Fibroblast of pulmonary artery (primary cell): Measurements from ENCODE around the gene GNAO1.

Source experiments
- DNase-seq: peaks from one replicate; pipeline ENCODE4 v3.0.0-alpha.2; 2010; ENCODE audit warnings: low read depth
- H3K4me3 ChIP-seq: replicated peaks from 2 replicates; pipeline ENCODE4 v1.5.1; 2011; ENCODE audit warnings: low read depth, mild to moderate bottlenecking, control low read depth, low read length, moderate library complexity
- TF ChIP-seq, protein P1 (sequence below): IDR thresholded peaks from 2 replicates; pipeline ENCODE4 v1.5.1; 2011; ENCODE audit warnings: mild to moderate bottlenecking, control low read depth, low read length, inconsistent platforms; ENCODE audit errors: missing control alignments

GNAO1 gene

DNA sequence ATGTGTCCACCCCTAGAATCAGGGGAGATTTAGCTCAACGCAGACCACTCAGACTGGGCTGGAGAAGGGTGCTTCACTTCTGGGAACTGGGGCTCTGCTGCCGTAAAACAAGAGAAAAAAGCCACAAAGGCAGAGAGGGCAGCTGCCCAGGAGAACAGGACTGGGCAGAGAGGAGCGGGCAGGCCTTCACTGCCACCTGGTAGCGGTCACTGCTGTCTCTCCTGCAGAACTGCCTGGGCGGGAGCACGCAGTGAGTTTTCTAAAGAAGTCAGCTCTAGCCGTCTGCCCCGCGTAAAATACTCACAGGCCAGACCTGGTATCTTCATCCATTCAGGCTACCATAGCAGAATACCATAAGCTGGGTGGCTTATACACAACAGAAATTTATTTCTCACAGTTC is 130.3 kb downstream of the GNAO1 start:
- no peak for DNase-seq
- no peak overlapping the region for H3K4me3 ChIP-seq
- TF ChIP-seq, protein P1, sequence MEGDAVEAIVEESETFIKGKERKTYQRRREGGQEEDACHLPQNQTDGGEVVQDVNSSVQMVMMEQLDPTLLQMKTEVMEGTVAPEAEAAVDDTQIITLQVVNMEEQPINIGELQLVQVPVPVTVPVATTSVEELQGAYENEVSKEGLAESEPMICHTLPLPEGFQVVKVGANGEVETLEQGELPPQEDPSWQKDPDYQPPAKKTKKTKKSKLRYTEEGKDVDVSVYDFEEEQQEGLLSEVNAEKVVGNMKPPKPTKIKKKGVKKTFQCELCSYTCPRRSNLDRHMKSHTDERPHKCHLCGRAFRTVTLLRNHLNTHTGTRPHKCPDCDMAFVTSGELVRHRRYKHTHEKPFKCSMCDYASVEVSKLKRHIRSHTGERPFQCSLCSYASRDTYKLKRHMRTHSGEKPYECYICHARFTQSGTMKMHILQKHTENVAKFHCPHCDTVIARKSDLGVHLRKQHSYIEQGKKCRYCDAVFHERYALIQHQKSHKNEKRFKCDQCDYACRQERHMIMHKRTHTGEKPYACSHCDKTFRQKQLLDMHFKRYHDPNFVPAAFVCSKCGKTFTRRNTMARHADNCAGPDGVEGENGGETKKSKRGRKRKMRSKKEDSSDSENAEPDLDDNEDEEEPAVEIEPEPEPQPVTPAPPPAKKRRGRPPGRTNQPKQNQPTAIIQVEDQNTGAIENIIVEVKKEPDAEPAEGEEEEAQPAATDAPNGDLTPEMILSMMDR = no peak

DNA sequence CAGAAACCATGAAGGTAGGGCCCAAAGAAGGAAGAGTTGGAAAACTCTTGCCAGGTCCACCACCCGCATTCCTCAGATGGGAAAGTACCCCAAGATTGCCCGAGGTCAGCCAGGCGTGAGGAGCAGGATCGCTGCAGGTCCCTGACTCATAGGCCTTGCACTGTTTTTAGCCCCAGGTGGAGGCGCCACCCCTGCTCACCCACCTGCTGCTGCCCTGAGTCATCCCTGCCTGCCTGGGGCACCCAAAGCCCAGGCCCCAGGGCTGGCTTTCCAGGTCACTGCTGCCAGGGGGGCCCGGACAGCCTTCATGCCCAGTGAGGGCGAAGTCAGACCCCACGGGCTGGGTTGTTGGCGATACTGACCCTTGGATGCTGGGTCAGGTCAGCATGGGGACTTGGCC is 133.1 kb downstream of the GNAO1 start:
- DNase-seq = no peak
- H3K4me3 ChIP-seq = no peak overlapping the region
- TF ChIP-seq, protein P1 = no peak

DNA sequence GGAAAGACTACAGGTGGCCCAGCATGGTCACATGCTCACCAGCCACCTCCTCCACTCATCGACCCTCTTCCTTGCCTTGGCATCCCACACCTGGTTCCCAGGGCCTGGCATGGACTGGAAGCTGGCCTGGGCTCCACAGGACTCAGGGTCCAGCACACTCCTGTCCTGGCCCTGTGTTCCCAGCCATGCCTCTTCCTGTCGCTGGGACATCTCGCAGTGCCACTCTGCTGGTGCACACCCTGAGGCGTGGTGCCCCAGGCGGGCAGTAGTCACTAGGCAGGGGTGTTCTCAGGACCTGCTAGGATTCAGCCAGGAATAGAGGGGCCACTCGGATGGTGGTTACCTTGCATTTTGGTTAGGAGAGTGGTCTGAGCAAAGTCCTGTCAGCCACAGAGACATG is 134.7 kb downstream of the GNAO1 start:
- no peak overlapping the region for H3K4me3 ChIP-seq
- no peak for DNase-seq
- TF ChIP-seq, protein P1 = no peak

DNA sequence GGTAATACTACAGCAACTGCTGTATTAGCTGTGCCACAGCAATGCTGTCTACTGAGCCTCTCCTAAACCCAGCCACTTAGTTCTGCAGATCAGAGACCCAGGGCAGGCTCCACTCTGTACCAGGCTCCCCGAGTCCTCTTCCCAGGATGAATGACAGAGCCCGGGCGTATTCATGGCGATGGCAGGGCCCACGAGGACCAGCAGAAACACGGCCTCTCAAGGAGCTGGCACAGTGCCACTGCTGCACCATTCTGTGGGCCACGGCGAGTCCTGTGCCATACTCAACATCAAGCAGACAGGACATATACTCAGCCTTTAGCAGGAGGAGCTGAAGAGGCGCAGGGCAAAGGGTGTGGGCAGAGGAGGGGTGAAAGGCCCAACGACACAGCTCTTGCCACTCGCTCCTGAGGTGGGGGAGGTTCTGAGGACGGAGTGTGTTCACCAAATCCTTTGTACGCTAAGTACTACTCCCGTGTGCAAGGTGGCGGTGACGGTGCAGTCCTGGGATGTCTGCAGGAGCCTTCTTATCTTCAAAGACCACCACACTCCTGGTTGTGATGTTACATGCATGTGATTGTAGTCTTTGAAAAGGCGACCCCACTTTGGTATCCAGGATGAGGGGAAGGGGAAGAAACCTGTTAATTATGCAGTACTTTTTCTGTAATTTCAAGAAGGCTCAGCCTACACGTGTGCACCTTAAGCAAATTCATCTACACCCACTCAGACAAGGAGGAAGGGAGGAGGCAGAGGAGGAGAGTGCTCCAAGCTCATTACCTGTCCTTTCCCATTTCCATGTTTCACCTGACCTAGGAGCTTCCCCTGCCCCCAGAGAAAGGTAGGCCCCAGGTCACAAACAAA is 136.0 kb downstream of the GNAO1 start:
- DNase-seq = no peak
- TF ChIP-seq, protein P1 = no peak
- no peak overlapping the region for H3K4me3 ChIP-seq

DNA sequence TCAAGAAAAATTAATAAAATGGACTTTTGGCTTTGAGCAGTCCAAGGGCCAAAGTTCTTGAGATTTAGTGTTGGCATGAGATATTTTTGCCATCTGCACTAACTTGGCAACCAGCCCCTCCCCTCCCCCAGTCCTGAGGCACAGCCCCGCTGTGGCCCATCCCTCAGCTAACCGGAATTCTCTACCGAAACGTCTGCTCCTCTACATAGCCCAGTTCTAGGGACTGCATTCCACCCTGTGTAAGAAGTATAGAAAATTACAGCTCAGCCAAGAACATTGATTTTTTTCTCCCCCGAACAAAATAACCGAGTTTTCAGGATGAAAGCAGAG is 136.6 kb downstream of the GNAO1 start:
- TF ChIP-seq, protein P1 = no peak
- H3K4me3 ChIP-seq = no peak overlapping the region
- no peak for DNase-seq

DNA sequence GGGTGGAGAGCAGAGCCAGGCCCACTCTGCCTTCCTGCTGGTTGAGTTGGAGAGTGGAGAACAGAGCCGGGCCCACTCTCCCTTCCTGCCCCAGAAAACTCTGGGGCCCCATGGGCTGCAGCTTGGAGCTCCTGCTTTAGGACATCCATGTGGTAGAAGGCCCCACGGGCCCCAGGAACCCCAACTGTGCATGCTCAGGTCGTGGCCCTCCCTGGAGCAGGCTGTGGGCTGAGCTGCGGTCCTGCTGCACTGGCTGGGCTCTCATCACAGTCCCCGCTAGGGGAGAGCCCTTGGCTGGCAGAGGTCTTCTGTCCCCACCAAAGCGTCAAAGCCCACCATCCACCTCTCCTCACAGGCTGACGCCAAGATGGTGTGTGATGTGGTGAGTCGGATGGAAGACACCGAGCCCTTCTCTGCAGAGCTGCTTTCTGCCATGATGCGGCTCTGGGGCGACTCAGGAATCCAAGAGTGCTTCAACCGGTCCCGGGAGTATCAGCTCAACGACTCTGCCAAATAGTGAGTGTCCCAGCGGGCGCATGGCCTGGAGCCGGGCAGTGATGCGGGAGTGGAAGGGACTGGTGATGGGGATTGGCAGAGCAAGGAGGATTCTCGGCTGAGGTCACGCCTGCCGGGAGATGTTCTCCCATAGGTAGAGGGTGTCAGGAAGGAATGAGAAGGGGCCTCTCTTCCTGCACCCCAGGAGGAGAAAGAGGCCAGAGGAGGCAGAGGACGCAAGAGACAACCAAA is 137.2 kb downstream of the GNAO1 start:
- no peak for DNase-seq
- TF ChIP-seq, protein P1 = no peak

More for the DNA sequence above, 137.2 kb downstream of the GNAO1 start:
- no peak overlapping the region for H3K4me3 ChIP-seq
